ENCODE measurements around the gene PELI2.

PELI2 gene

GRCh38 chr14:56120091-56120691, 2.0 kb downstream of the PELI2 start:
- no peak for DNase-seq

DNA sequence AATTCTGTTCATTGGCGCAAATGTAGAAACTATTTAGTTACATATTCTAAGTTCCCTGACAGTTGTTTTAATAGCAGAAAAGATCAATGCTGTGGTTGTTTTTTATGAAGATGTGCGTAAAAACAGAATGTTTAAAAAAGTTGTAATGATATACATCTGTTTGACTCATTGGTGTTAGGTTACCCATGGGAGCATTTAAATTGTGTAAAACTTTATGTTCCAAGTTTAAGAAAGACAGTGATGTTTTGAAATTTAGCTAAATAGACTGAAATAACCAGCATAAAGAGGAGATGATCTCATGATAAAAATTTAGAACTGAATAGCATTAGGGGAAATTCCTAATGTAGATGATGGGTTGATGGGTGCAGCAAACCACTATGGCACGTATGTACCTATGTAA, 3.6 kb downstream of the PELI2 start:
- DNase-seq: no peak

DNA sequence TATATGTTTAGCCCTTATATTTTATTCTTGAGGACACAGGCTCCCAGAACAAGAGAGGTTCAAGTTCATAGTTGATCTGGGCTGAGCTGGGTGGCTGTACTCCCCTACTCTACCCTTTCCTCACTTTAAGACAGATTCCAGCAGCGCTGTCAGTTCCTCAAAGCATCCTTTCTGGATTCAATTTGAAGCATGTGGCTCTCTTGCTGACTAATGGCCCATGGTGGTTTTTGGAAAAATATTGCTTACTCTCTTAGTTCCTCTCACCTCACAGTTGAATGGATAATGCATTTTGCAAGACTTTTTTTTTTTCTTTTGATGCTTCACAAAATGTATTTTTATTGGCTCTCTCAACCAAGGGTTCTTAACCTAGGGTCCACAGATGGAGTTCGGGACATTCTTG, 4.1 kb downstream of the PELI2 start:
- DNase-seq: no peak

DNA sequence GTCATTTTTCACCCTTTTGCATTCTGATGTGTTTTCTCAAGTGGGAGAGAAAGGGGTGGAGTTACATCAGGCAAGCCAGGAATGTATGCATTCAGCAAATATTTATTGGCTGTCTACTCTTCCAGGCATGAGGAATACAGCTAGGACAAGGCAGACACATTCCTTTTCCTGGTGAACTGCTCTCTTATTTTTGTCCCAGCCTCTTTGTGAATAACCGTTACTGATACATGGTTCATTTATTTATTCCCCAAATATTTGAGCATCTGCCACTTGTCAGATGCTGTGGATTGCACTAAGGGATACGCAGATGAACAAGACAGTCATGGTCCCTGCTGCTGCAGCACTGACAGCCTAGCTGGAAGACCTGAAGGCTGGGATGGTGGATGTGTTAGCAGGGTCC, 6.1 kb downstream of the PELI2 start:
- DNase-seq: no peak

GRCh38 chr14:56125772-56126636, 7.8 kb downstream of the PELI2 start:
- DNase-seq: no peak

DNA sequence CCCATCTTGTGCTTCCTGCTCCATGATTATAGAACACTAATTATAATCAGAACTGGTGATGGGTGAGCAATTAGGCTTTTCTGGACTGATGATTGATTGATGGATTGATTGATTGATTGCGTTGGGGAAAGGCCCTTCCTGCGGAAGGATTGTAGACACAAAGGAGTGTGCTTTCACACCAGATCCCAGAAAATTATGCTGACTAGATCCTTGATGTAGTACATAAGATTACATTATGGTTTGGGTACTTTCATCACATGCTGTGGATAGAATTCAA, 8.4 kb downstream of the PELI2 start:
- DNase-seq: no peak

- DNase-seq: no peak
Observed at GRCh38 chr14:56127156-56127555, 8.9 kb downstream of the PELI2 start.

GRCh38 chr14:56129092-56129491, 10.9 kb downstream of the PELI2 start:
- DNase-seq: no peak

DNA sequence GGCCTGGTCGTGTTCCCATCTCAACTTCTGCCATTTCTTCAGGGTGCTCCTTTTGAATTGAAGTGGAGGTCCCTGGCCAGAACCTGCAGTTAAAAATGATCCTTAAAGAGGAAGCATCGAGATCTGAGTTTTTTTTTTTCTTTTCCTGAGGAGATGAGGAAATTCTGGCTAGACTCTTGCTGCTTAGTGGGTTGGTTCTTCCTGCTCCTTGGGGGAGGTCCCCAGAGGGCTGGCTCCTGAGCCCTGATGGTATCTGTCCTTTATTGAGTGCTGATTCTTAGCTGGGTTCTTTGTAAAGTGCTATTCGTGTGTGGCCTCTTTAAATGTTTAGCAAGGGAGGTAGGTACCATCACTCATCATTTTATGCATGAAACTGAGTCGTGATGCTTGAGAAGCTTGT, 11.7 kb downstream of the PELI2 start:
- DNase-seq: no peak

DNA sequence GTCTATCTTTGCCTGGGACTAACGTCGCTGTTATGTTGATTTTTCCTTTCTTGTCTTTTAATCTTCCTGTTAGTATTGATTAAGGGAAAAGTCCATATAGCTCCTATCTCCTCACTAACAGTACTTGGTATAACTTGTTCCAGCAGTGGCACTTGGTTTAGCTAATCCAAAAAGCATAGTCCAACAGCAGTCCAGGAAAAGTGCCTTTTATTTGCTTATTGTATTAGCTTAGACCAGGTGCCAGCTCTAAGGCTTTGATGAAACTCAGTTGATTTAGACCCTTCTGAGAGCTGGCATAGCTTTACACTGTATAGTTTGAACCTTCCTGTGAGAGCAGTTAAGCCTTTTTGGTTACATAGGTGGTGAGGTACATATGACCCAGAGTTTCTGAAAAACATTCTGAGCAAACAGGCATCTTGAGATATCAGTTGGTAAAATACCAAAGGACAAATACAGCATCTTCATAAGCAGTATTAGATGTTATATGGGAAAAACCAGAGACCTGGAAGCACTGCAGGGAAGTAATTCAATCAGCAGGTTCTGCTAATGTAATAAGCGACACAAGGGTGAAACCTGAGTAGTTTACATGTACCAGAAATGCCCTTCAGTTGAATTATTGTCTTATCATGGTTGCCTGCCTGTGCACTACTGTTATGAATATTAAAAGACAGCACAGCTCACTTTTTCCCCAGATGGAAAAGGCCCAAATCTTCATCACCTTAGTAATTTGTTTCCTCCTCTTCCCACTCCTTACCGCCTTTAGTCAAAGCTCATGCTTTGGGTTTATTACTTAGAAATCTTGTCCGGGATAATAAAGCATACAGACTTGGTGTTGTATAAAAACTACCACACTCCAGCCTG, 13.0 kb downstream of the PELI2 start:
- DNase-seq: no peak

DNA sequence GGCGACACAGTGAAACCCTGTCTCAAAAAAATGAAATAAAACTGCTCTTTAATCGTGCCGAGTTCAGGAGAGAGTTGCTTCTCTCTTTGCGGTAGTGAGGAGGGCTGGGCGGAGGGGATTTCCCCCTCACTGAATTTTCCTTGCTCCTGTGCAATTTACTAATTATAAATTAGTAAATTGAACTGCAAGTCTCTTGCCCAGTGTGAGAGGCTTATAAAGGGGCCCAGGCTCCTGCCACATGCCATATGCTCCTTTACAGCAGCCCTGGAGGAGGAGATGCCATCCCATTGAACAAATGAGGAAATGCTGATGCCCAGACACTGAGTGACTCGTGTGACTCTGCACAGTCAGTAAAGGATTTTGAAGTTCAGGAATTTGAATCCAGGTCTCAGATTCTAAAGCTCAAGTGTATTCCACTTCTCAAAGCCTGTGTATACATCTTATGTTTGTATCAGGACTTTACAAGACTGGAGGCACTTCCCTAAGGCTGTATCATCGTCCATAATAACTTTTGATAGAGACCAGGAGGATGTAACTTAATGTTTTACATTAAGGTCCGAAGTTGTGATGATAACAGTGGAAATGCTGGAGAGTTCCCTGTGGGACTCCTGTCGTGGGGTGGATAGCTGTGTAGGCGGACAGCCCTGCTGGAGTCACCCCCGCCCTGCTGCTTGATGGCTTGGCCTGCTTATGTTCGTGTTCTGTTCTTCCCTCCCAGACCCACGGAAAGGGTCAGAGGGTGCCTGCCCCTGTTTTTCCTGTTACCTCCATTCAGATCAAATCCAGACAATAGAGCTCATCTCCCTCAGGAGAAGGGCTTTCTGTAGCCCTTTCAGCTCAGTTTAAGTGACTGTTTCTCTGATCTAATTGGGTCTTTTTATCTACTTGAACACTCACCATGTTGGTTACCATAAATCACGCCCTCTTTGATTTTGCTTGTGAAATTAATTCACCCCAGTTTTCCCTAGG, 13.9 kb downstream of the PELI2 start:
- no peak for DNase-seq

GRCh38 chr14:56133547-56133946, 15.3 kb downstream of the PELI2 start:
- no peak for DNase-seq

- no peak for DNase-seq
Observed at GRCh38 chr14:56135001-56135400, 16.8 kb downstream of the PELI2 start.

GRCh38 chr14:56135668-56136067, 17.5 kb downstream of the PELI2 start:
- DNase-seq: no peak

- no peak for DNase-seq
Observed at GRCh38 chr14:56136571-56137452, 18.6 kb downstream of the PELI2 start.

GRCh38 chr14:56137453-56137807, 19.2 kb downstream of the PELI2 start:
- DNase-seq: no peak

DNA sequence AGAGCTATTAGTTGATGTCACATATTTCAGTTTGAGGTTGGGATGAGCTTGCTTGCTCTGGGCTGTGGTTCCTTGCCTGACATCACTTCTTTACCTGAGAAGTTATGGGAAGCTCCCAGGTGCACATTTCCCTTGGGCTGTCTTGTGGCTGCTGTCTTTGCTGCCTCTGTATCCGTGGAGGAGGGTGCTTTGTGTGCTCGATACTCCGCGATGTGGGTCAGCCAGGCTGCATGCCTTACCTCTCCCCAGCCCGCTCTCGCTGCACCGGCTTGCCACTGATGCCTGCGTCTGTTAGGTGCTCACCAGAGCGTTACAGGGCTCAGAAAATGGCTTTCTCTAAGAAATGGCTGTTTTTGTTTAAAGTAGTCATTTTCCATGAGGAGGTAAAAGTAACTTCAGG, 19.6 kb downstream of the PELI2 start:
- DNase-seq: no peak

DNA sequence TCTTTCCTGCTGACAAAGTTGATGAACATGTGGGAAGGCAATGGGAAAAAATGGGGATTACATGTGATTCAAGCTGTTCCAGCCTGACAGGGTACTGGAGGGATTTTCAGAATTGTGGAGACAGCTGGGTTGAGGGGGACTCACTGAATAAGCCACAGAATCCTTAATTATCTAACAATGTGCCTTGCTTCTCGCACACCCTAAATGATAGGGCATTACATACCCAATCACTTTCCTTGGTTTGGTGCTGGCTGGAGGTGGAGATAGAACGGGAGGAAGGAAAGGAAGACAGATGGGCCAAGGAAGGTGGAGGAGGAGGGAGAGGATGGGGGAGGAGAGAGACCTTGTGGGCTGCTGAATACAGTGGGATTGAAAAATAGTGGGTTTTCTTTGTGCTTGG, 20.7 kb downstream of the PELI2 start:
- DNase-seq: no peak

DNA sequence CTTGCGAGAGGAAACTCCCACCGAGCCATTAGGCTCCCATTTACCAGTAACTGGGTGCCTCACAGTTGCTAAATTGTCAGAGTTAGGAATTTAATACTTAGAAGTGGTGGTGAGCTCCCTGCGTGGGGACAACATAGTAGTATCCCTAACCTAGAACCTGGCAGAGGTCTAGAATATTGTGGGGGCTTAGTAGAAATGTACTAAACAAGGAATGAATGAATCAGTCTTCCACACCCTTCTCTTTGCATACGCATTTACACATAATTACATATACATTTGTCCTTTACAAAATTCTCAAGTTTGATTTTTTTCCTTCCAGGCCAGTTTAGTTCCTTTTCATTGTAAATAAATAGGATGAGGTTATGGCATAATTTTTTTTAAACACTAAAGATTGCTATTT, 24.1 kb downstream of the PELI2 start:
- no peak for DNase-seq

GRCh38 chr14:56143025-56143424, 24.8 kb downstream of the PELI2 start:
- DNase-seq: no peak

DNA sequence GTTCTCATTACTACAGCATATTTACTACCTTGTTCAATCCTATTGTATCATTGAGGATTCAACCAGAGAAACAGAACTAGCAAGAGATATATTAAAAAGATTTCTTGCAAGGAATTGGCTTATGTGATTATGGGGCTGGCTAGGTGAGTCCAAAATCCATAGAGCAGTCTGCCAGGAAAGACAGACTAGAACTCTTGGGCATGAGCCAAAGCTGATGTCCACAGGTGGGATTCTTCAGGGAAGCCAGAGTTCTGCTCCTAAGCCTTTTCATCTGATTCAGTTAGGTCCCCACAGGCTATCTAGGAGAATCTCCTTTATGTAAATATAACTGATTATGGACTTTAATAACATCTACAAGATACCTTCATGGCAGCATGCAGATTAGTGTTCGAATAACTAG, 26.0 kb downstream of the PELI2 start:
- DNase-seq: no peak
